Muscle layer of duodenum (tissue), 2 donors: ENCODE measurements around the gene TTLL10.
"Not testable (repeated sequence)": the region's sequence is repeated elsewhere in the genome, so short reads cannot be mapped to it uniquely, and the experiment has no call there.

Source experiments
- H3K27ac ChIP-seq: one replicate; pipeline ENCODE4 v1.7.0; 2013; ENCODE audit warnings: mild to moderate bottlenecking, low read length
- H3K27me3 ChIP-seq: one replicate; pipeline ENCODE4 v1.7.0; 2013; ENCODE audit warnings: low read depth, mild to moderate bottlenecking, control low read depth, low read length
- H3K36me3 ChIP-seq, 2 donors: one replicate each; pipeline ENCODE4 v1.7.0; 2013; ENCODE audit warnings: low read length in 2 of 2, control low read depth in 1 of 2, mild to moderate bottlenecking in 1 of 2; ENCODE audit not compliant: insufficient read depth in 2 of 2, control insufficient read depth in 1 of 2
- H3K4me1 ChIP-seq, 2 donors: one replicate each; pipeline ENCODE4 v1.7.0; 2013; ENCODE audit warnings: low read length in 2 of 2, mild to moderate bottlenecking in 2 of 2, control low read depth in 1 of 2, moderate library complexity in 1 of 2; ENCODE audit not compliant: insufficient read depth in 2 of 2, control insufficient read depth in 1 of 2
- H3K4me3 ChIP-seq, 2 donors: one replicate each; pipeline ENCODE4 v1.7.0; 2013; ENCODE audit warnings: low read length in 2 of 2, low read depth in 1 of 2, mild to moderate bottlenecking in 1 of 2
- H3K9me3 ChIP-seq, 2 donors: one replicate each; pipeline ENCODE4 v1.7.0; 2013; ENCODE audit warnings: low read length in 2 of 2, control low read depth in 1 of 2, mild to moderate bottlenecking in 1 of 2; ENCODE audit not compliant: control insufficient read depth in 1 of 2
- donor health status: healthy.

The TTLL10 gene

GRCh38 chr1:1185101-1185765 is 11.6 kb downstream of the TTLL10 start:
- no peaks in the 10 kb centered on the region for H3K9me3 ChIP-seq
- no peak overlapping the region for H3K4me3 ChIP-seq
- H3K27me3 ChIP-seq = no peaks in the 10 kb centered on the region
- no peak overlapping the region for H3K27ac ChIP-seq
- no peaks in the 10 kb centered on the region for H3K36me3 ChIP-seq
- no peaks in the 10 kb centered on the region for H3K4me1 ChIP-seq

- H3K9me3 ChIP-seq = no peaks in the 10 kb centered on the region
- H3K36me3 ChIP-seq = no peaks in the 10 kb centered on the region
- H3K4me1 ChIP-seq = no peaks in the 10 kb centered on the region
- H3K27me3 ChIP-seq = no peaks in the 10 kb centered on the region
- H3K27ac ChIP-seq = no peak overlapping the region
- H3K4me3 ChIP-seq = no peak overlapping the region
Observed at GRCh38 chr1:1187938-1188337, 14.3 kb downstream of the TTLL10 start.

- Histone ChIP-seq H3K27me3 (no peaks in the 10 kb centered on the region), H3K36me3 (no peaks in the 10 kb centered on the region), H3K9me3 (peaks cover 0 to under 1% of the 10 kb centered on the region in 2 donors), H3K4me1 (no peaks in the 10 kb centered on the region), H3K27ac (no peak overlapping the region), H3K4me3 (no peak overlapping the region)
Observed at GRCh38 chr1:1189111-1189510, 15.4 kb downstream of the TTLL10 start.

GRCh38 chr1:1191734-1192133 is 18.1 kb downstream of the TTLL10 start:
- Histone ChIP-seq H3K9me3 (peaks cover 3 to 5% of the 10 kb centered on the region in 2 donors), H3K4me1 (no peaks in the 10 kb centered on the region), H3K27me3 (no peaks in the 10 kb centered on the region), H3K4me3 (no peak overlapping the region), H3K36me3 (no peaks in the 10 kb centered on the region), H3K27ac (no peak overlapping the region)

GRCh38 chr1:1194723-1195122 is 21.0 kb downstream of the TTLL10 start:
- H3K4me3 ChIP-seq = no peak overlapping the region
- H3K27me3 ChIP-seq = no peaks in the 10 kb centered on the region
- no peaks in the 10 kb centered on the region for H3K4me1 ChIP-seq
- peaks cover 3 to 5% of the 10 kb centered on the region in 2 donors for H3K9me3 ChIP-seq
- no peak overlapping the region for H3K27ac ChIP-seq
- H3K36me3 ChIP-seq = no peaks in the 10 kb centered on the region

DNA sequence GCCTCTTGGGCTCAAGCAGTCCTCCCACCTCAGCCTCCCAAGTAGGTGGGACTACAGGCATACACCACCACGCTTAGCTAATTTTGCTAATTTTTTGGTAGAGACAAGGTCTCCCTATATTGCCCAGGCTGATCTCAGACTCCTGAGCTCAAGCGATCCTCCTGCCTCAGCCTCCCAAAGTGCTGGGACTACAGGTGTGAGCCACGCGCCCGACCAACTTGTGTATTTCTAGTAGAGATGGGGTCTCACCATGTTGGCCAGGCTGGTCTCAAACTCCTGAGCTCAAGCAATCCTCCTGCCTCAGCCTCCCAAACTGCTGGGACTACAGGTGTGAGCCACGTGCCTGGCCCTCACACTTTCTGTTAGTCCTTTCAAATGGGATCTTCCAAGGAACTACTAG is 22.0 kb downstream of the TTLL10 start:
- not testable (repeated sequence) for H3K27me3 ChIP-seq, H3K4me3 ChIP-seq, H3K27ac ChIP-seq, H3K36me3 ChIP-seq, H3K9me3 ChIP-seq, H3K4me1 ChIP-seq

DNA sequence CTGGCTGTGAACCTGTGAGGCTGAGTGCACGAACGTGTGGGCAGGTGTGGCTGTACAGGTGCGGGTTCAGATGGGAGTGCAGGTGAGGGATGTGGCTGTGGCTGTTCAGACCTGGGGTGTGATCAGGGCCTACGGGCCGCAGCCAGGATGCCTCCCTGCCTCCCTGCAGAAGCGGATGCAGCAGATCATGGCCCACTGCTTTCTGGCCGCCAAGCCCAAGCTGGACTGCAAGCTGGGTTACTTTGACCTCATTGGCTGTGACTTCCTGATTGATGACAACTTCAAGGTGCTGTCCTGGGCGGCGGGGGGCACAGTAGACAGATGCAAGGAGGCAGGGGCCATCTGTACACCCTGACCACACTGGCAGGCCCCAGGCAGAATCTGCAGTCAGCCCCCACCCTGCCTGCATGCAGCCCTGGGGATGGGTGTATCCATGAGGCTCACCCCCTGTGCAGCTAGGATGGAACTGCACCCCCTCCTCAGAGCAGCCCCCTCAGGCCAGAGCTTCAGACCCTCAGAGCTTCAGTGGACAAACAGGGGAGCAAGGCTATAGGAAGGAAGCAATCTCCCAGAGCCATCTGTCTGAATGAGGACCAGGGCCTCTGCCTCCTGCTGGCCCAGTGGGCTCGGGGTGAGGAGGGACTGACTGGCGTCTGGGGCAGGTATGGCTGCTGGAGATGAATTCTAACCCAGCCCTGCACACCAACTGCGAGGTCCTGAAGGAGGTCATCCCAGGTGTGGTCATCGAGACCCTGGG is 22.9 kb downstream of the TTLL10 start:
- no peak overlapping the region for H3K4me3 ChIP-seq
- H3K27ac ChIP-seq = no peak overlapping the region
- no peaks in the 10 kb centered on the region for H3K4me1 ChIP-seq
- peaks cover 3 to 5% of the 10 kb centered on the region in 2 donors for H3K9me3 ChIP-seq
- H3K36me3 ChIP-seq = no peaks in the 10 kb centered on the region
- no peaks in the 10 kb centered on the region for H3K27me3 ChIP-seq

- no peak overlapping the region for H3K4me3 ChIP-seq
- H3K9me3 ChIP-seq = peaks cover 3 to 5% of the 10 kb centered on the region in 2 donors
- no peak overlapping the region for H3K27ac ChIP-seq
- no peaks in the 10 kb centered on the region for H3K36me3 ChIP-seq
- no peaks in the 10 kb centered on the region for H3K27me3 ChIP-seq
- H3K4me1 ChIP-seq = no peaks in the 10 kb centered on the region
Observed at GRCh38 chr1:1197188-1197500, 23.5 kb downstream of the TTLL10 start.

DNA sequence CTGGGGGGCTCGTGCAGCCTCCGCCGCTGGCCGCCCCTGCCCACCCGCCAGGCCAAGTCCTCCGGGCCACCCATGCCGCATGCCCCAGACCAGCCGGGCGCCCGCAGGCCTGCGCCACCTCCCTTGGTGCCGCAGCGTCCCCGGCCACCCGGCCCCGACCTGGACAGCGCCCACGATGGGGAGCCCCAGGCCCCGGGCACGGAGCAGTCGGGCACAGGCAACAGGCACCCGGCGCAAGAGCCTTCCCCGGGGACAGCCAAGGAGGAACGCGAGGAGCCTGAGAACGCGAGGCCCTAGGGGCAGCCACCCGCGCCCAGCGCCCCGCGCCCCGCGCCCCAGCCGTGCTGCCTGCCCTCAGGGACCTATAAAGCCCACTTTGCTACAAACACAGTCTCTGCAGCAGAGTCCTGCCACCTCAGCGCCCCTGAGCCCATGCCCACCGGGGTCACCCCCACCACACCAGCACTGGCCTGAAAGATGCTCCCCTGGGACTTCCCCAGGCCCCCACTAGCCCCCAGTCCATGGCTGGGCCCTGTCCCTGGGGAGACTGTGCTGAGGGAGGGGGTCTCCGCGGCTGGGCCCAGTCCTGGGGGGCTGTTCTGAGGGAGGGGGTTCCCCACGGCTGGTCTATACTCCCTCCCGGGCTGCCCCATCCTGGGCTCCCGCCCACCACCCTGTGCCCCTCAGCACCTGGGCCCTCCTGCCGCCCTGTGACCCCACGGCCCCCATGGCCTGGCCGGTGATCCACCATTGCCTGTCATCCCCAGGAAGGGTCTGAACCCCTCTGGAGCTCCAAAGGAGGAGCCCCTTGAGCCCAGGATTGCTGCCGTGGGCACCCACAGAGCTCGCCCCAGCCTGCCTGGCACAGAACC is 24.1 kb downstream of the TTLL10 start:
- H3K4me1 ChIP-seq = no peaks in the 10 kb centered on the region
- no peaks in the 10 kb centered on the region for H3K36me3 ChIP-seq
- H3K27ac ChIP-seq = no peak overlapping the region
- H3K4me3 ChIP-seq = no peak overlapping the region
- no peaks in the 10 kb centered on the region for H3K27me3 ChIP-seq
- H3K9me3 ChIP-seq = peaks cover 3 to 5% of the 10 kb centered on the region in 2 donors

DNA sequence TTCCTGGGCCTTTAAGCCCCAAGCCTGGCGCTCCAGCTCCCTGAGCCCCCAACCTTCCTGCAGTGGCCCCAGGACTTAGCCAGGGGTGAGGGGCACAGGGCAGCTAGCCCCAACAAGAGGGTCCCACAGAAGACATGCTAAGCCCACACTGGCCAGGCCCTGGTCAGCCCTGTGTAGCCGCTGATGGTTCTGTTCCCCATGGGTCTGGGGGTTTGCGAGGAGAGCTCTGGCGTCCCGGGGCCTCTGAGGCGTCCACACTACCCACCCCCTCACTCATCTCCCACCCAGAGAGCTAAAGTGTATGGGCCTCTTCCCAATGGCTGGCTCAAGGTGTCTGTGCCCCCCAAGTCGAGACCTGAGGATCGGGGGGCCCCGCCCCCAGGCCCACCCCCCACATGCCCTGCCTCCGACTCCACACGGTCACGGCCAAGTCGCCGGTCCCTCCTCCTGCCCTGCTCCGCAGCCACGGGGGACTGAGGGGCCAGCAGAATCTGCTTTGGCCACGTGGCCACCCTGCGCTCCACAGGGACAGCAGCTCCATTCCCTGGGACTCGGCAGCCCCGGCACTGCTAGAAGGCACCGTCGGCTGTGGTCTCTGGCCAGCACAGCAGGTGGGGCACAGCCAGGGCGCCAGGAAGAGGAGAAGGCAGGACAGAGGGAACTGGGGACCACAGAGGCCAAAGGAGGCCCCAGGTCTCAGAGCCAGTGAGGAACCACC is 24.9 kb downstream of the TTLL10 start:
- Histone ChIP-seq H3K4me1 (no peaks in the 10 kb centered on the region), H3K36me3 (no peaks in the 10 kb centered on the region), H3K4me3 (no peak overlapping the region), H3K27me3 (no peaks in the 10 kb centered on the region), H3K27ac (no peak overlapping the region), H3K9me3 (peaks cover 3 to 5% of the 10 kb centered on the region in 2 donors)
